OCI-LY1 (cell line): ENCODE data around the gene ETS2.

Source experiments
- CTCF ChIP-seq: fragments of 200-600 bp; sonication (generic), shearing (Covaris generic); IDR thresholded peaks from 2 replicates; pipeline ENCODE4 v1.5.1; 2017; ENCODE audit warnings: mild to moderate bottlenecking, antibody characterized with exemption, low read length, moderate library complexity, mixed read lengths
- EZH2 ChIP-seq: fragments of 200-600 bp; sonication (generic), shearing (Covaris generic); IDR thresholded peaks from 2 replicates; pipeline ENCODE4 v1.8.0; 2017; ENCODE audit warnings: borderline replicate concordance, mixed run types, mild to moderate bottlenecking, antibody characterized with exemption, low read length, moderate library complexity, mixed read lengths

GRCh38 chr21:38777531-38777930 is 28.2 kb upstream of the ETS2 start:
- TF ChIP-seq CTCF (no peak), EZH2 (no peak)
